HS-27A (cell line): ENCODE results near the gene SNX8.

Experiments used
- DNase-seq: peaks from one replicate; pipeline ENCODE4 v3.0.0-alpha.2; 2012; ENCODE audit warnings: low read depth, missing footprints

Gene SNX8

GRCh38 chr7:2244404-2244995 lies 69.7 kb downstream of the SNX8 start:
- no peak for DNase-seq

- no peak for DNase-seq
These were observed 70.8 kb downstream of the SNX8 start for GRCh38 chr7:2243458-2243857.

- DNase-seq: no peak
These were observed 71.5 kb downstream of the SNX8 start for GRCh38 chr7:2242541-2243429.

GRCh38 chr7:2241580-2242540 lies 72.4 kb downstream of the SNX8 start, which contains the start of the genes MRM2 and NUDT1:
TSS of gene MRM2 (minus strand) at chr7:2242205. CDS start at chr7:2242169, 36 bp downstream.
TSS of gene NUDT1 (plus strand) at chr7:2242226. CDS start at chr7:2244575, 2,349 bp downstream.
- no peak for DNase-seq

GRCh38 chr7:2239242-2239641 lies 75.0 kb downstream of the SNX8 start:
- DNase-seq: no peak

GRCh38 chr7:2237109-2237602 lies 77.1 kb downstream of the SNX8 start:
- no peak for DNase-seq

DNA sequence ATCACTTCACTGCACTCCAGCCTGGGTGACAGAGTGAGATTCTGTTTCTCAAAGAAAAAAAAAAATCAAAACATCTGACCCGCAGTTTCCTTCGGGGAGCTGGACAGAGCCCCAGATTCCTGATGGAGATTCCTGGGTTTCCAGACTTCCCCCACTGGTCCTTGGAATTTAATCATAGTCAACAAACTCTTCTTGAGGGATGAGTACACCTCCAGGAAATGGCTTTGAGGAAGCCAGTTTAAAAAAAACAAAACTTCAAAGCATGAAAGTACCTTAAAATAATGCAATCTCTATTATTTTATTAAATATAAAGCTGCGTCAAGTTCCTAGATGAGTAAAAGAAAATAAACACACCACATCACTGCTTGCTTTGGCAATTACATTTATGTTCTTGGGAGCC lies 80.3 kb downstream of the SNX8 start:
- DNase-seq: no peak

DNA sequence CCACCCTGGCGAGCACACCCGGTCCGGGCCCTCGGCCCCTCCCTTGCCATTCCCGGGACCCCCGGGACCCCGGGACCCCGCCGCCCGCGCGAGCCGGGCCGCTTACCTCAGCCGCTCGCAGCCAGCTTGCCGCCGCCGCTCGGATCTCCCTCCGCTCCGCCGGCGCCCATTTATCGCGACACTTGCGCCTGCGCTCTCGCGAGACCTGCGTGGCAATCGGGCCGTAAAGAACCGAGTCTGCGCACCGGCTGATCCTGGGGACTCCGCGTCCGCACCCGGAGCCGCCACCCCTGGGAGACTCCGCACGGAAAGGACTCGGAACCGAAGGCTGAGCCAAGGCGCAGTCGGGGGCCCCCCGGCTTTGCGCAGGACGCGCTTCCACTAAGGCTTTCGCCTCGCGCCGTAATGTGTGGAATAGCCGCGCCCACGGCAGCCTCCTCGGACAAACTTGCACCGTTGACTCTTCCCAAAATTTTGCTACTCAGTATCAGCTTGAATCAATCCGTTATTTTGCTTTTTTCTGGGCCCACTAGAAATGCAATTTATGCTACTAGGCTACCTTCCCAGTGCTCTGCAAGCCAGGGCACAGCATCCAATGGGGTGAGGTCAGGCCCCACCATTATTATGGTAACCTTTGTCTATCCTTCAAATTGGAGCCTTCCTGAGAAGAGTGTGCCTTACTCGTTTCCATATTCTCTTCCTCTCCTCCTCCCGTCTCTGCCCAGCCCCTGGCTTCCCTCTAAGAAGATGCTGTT lies 81.3 kb downstream of the SNX8 start, which contains the start of gene MAD1L1:
Gene MAD1L1, minus strand, starts transcription at position 180 of the 755 bp plus-strand sequence. CDS start 2,812 bp downstream, outside the sequence.
- peak; percentile 84 for DNase-seq

GRCh38 chr7:2231992-2232765 lies 82.1 kb downstream of the SNX8 start:
- no peak for DNase-seq

- no peak for DNase-seq
These were observed 83.4 kb downstream of the SNX8 start for GRCh38 chr7:2230882-2231281.

- no peak for DNase-seq
These were observed 84.0 kb downstream of the SNX8 start for GRCh38 chr7:2230226-2230625.

DNA sequence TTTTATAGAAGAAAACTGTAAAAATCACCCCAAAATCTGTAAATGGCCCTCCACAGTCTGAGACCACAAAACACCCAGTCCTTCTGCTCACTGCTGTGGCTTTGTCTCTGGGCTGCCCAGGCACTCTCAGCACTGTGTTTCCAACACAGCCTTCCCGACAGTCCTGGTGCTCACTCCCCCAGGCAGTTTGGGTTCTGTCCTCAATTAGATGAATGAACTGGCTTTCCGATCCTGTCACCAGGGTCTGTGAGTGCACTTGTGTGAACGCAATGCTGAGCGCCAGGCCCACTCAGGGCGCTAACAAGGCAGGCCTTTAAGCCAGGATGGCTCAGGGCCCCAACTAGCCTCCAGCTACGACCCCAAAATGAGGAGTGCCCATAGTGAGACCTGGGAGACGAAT lies 84.8 kb downstream of the SNX8 start:
- DNase-seq: no peak

- no peak for DNase-seq
These were observed 85.3 kb downstream of the SNX8 start for GRCh38 chr7:2228921-2229320.

DNA sequence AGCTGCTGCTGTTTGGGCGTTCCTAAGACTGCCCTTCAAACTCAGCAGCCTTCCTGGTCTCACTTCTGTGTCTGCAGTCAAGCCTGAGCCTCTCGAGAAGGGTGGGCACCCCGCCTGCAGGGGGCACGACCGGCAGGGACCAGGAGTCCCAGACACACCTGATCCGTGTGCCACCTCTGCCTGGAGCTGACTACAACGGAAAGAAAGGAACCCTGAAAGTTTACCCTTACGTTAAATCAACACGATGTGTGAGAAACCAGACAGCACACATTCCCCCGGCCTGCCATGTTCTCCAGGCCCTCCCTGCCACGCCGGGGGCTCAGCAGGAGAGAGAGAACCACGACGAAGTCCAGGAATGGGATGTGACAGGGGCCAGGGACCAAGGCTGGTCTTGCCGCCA lies 86.5 kb downstream of the SNX8 start:
- DNase-seq: no peak

DNA sequence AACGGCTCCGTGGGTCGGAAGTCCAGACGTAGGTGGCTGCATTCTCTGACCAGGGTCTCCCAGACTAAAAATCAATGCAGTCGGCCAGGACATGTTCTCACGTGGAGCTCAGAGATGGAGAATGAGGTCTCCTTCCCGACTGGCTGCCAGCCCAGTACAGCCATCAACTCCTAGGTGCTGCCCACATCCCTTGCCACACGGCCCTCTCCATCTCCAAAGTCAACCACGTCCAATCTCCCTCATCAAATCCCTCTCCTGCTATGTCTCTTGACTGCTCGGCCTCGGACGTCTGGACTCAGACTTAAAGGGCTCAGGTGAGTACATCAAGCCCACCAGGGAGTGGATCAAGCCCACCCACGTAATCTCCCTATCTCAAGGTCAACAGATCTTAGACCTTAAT lies 88.4 kb downstream of the SNX8 start:
- DNase-seq: no peak

- DNase-seq: no peak
These were observed 88.9 kb downstream of the SNX8 start for GRCh38 chr7:2225336-2225735.

DNA sequence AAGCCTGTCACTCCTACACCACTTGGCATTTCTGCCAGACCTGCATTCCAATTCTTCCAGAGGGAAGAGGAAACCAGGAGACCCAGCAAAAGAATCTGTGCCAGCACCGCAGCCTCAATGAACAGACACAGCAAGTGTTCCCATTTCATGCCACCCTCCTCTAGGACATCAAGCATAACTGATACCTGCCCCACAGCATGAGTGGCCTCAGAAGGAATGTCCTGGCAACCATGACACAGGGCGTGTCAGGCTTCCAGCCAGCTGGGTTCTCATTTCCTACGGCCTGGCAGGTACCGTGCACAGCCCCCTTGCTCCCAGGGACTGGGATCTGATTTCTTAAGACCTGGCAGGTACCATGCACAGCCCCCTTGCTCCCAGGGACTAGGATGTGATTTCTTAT lies 89.3 kb downstream of the SNX8 start:
- DNase-seq: no peak

DNA sequence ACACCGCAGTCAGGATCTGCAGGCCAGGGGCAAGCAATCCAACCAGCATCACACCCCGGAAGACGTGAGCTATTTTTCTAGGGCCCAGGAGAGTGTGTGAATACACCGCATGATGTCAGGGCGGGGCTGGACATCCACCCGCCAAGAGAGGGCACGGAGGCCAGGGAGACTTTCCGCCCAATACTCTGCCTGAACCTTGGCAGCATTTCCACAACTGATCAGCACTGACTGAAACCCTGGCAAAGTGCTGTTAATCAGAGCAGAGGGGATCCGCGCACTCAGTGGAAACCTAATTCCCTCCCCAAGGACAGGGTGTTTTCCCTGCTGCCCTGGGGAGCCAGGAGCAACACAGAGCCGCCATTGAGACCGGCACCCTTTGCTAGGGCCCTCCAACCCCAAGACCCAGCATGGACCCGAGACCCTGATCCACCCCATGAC lies 89.7 kb downstream of the SNX8 start:
- no peak for DNase-seq

GRCh38 chr7:2223321-2223720 lies 90.9 kb downstream of the SNX8 start:
- no peak for DNase-seq

DNA sequence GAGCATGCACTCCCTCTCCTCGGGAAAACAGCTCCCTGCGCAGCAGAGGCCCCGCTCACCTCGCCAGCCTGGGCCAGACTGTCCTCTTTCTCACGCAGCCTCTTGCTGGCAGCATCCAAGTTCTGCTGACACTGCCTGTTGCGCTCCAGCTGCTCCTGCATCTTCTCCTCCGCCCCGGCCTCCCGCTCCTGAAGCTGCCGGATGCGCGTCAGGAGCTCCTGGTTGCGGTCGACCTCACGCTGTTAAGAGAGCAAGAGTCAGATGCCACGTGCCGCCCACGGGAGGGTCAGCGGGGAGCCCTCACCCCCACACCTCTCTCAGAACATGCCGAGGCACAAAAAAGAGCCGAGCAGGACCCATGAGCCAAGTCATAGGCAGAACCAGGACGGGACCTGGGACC lies 91.7 kb downstream of the SNX8 start:
- DNase-seq: no peak
